Activated T-cell treated with anti-CD3 and anti-CD28 coated beads for 1 hour (primary cell): ENCODE data around the gene GALNT11.

Experiments used
- DNase-seq: peaks from one replicate; pipeline ENCODE4 v3.0.0-alpha.2; 2020; ENCODE audit warnings: low read depth

The GALNT11 gene

GRCh38 chr7:152120210-152120609 lies 94.7 kb downstream of the GALNT11 start:
- no peak for DNase-seq

GRCh38 chr7:152120776-152121175 lies 95.3 kb downstream of the GALNT11 start:
- no peak for DNase-seq

- DNase-seq = no peak
Measured at GRCh38 chr7:152121432-152121831, 96.0 kb downstream of the GALNT11 start.

- DNase-seq = no peak
Measured at GRCh38 chr7:152122540-152122939, 97.1 kb downstream of the GALNT11 start.

- no peak for DNase-seq
Measured at GRCh38 chr7:152126741-152127140, 101.3 kb downstream of the GALNT11 start.

GRCh38 chr7:152127229-152127628 lies 101.8 kb downstream of the GALNT11 start:
- DNase-seq = no peak

- no peak for DNase-seq
Measured at GRCh38 chr7:152128252-152128651, 102.8 kb downstream of the GALNT11 start.

GRCh38 chr7:152128741-152129461 lies 103.4 kb downstream of the GALNT11 start:
- DNase-seq = no peak

GRCh38 chr7:152129682-152130081 lies 104.2 kb downstream of the GALNT11 start:
- no peak for DNase-seq

GRCh38 chr7:152130658-152131590 lies 105.5 kb downstream of the GALNT11 start:
- no peak for DNase-seq

- DNase-seq = no peak
Measured at GRCh38 chr7:152131981-152132494, 106.6 kb downstream of the GALNT11 start.

- DNase-seq = no peak
Measured at GRCh38 chr7:152132812-152133211, 107.3 kb downstream of the GALNT11 start.

- no peak for DNase-seq
Measured at GRCh38 chr7:152133804-152134203, 108.3 kb downstream of the GALNT11 start.

GRCh38 chr7:152136686-152137085 lies 111.2 kb downstream of the GALNT11 start:
- no peak for DNase-seq

GRCh38 chr7:152137476-152138025 lies 112.1 kb downstream of the GALNT11 start:
- no peak for DNase-seq

GRCh38 chr7:152140067-152140466 lies 114.6 kb downstream of the GALNT11 start:
- no peak for DNase-seq

- no peak for DNase-seq
Measured at GRCh38 chr7:152140560-152140959, 115.1 kb downstream of the GALNT11 start.

GRCh38 chr7:152142976-152143595 lies 117.6 kb downstream of the GALNT11 start:
- no peak for DNase-seq

- DNase-seq = no peak
Measured at GRCh38 chr7:152144557-152145245, 119.2 kb downstream of the GALNT11 start.

- DNase-seq = no peak
Measured at GRCh38 chr7:152145853-152146466, 120.5 kb downstream of the GALNT11 start.

GRCh38 chr7:152148706-152149105 lies 123.2 kb downstream of the GALNT11 start:
- DNase-seq = no peak
